GM21526 (cell line): ENCODE results near the gene HBA2.
"Not testable (repeated sequence)": the region's sequence is repeated elsewhere in the genome, so short reads cannot be mapped to it uniquely, and the experiment has no call there.

ENCODE experiments used
- ATAC-seq: cut with Tn5 transposase; IDR thresholded peaks from one replicate; pipeline ENCODE4 v1.9.1; 2021; ENCODE audit warnings: moderate library complexity; ENCODE audit not compliant: unreplicated experiment, low FRiP score

The HBA2 gene

DNA sequence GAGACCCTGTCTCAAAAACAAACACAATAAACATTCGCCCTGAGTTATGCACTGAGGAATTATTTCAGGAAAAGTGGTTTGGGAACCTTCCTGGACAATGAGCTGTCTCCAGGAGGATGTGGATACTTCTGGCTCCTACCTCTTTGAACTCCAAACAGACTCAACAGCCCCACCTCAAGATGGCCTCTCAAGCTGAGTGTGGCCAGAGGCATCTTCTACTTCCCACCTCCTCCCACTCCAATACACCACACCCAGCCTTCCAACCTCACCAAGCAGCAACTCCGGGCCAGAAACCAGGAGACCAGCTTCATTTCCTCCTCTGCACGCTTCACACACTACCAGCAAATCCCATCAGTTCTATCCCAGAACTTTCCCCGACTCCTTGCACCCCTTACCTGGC is 19.2 kb downstream of the HBA2 start:
- no peak for ATAC-seq

DNA sequence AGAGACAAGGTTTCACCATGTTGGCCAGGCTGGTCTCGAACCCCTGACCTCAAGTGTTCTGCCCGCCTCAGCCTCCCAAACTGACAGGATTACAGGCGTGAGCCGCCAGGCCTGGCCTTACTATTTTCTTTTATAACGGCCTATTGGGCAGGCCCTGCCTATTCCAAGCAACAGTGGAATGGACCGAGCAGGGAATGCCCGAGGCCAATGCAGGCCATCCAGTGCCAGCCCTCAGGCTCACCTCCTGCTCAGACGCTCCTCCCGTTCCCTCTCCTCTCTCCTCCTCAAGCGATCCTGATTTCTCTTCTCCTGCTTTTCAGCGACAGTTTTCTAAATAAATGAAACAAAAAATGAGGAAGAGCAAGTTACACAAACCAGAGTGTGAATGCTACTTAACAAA is 20.0 kb downstream of the HBA2 start:
- ATAC-seq, result no peak

DNA sequence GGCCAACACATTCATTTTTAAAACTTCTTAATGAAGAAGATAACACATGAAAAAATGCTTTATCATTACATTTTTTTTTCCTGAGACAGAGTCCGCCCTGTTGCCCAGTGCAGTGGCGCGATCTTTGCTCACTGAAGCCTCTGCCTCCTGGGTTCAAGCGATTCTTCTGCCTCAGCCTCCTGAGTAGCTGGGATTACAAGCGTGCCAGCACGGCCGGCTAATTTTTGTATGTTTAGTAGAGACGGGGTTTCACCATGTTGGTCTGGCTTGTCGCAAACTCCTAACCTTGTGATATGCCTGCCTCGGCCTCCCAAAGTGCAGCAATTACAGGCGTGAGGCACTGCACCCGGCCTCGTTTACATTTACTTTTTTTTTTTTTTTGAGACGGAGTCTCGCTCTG is 20.8 kb downstream of the HBA2 start:
- no peak for ATAC-seq

DNA sequence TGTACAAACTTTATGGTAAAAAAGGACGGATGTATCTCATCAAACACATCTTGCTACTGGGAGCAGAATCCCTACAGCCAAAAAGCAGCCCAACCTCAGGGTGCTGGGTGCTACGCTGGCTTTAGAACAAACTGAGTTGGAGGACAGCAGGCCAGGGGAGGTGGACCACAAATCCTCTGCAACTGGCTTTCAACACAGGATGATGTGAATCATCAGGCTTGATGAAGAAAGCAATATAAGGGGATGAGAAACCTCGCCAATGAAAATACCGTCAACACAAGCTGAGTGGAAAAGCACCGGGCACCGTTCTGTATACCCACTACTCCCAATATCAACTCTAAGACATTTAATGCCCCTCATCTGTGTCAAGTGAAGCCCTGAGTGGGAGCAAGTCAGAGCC is 21.8 kb downstream of the HBA2 start:
- no peak for ATAC-seq

DNA sequence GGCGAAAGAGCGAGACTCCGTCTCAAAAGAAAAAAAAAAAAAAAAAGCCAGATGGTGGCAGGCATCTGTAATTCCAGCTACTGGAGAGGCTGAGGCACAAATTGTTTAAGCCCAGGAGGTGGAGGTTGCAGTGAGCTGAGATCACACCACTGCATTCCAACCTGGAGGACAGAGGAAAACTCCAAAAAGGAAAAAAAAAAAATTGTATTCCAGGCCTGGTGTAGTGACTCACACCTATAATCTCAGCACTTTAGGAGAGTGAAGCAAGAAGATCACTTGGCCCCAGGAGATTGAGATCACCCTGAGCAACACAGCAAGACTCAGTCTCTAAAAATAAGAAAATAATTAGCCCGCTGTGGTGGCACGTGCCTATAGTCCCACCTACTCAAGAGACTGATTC is 27.7 kb downstream of the HBA2 start:
- no peak for ATAC-seq

DNA sequence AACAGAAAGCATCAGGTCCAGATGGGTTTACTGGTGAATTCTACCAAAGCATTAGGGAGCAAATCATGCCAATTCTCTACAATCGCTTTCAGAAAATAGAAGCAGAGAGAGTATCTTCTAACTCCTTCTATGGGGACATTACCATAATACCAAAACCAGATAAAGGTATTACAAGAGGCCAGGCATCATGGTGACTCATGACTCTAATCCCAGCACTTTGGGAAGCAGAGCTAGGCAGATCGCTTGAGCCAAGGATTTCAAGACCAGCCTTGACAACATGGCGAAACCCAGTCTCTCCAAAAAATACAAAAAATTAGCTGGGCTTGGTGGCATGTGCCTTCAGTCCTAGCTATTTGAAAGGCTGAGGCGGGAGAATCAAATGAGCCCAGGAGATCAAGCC is 30.6 kb downstream of the HBA2 start:
- ATAC-seq, result no peak

DNA sequence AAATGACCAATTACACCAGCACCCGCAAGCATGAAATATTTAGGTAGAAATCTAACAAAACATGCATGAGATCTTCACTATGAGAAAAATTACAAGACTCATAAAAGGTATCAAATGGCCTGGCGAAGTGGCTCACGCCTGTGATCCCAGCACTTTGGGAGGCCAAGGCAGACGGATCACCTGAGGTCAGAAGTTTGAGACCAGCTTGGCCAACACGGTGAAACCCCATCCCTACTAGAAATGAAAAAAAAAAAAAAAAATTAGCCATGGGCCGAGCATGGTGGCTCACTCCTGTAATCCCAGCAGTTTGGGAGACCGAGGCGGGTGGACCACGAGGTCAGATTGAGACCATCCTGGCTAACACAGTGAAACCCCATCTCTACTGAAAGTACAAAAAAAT is 31.4 kb downstream of the HBA2 start:
- not testable (repeated sequence) for ATAC-seq

DNA sequence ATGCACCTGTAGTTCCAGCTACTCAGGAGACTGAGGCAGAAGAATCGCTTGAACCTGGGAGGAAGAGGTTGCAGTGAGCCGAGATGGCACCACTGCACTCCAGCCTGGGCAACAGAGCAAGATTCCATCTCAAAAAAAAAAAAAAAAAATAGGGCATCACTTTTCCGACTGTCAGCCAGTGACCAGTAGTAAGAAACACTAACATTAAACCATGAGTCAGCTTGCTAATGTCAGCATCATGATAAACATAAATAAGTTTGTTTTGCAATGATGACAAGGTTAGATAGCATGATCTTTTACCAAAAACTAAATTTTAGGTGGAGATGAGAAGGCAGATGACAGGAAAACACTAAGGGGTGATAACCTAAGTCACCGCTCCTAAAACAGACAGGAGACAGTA is 36.7 kb downstream of the HBA2 start:
- ATAC-seq, result not testable (repeated sequence)

DNA sequence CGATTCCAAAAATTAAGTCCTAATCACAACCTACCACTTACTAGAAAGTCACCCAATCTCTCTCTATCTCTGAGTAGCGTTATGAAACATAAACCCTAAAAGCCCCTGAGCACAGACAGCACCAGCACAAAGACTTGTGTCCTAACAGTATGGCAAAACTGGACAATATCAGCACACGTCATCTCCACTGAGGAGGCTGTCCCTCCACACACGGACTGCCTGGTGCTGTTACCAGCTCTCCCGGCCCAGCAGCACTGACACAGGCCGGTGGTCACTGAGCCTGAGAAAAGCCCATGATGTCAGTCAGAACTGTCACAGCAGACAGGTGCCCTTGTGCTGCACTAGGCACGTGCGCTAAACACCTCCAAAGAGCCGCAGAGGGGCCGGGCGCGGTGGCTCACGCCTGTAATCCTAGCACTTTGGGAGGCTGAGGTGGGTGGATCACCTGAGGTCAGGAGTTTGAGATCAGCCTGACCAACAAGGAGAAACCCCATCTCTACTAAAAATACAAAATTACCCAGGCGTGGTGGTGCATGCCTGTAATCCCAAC is 39.0 kb downstream of the HBA2 start:
- not testable (repeated sequence) for ATAC-seq

DNA sequence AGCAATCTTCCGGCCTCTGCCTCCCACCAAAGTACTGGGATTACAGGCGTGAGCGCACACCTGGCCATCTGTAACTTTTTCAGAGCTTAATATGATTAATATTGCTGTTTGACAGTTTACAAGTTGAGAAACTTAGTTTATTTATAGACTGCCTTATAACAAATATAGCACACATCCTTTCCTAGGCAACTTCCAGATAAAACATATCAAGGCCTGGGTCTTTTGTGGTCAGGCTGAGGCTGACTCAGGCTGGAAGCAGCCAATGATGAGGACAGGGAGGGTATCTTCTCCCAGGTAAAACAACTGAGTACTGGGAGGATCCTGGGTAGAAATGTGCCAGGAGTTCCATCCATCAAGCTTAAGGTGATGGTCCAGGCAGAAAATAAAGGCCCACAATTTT is 40.3 kb downstream of the HBA2 start:
- no peak for ATAC-seq

DNA sequence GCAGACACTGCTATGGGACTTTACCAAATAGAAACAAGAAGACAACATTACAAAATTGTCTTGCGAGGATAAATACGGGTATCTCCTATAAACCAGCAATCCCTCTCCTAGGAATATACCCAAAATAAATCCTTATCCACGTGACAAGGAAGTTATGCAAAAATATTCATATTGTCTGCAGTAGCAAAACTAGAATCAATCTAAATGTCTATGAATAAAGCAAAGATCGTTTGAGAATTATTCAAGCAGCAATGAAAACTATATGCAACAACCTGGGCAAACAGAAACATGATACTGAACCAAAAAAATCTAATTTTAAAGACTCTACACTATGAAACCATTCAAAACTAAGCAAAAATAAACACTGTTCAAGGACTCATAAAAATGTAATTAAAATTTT is 47.3 kb downstream of the HBA2 start:
- no peak for ATAC-seq
